HG02840 (cell line): ENCODE data around the gene MTNR1B.

Experiments
- ATAC-seq: cut with Tn5 transposase; IDR thresholded peaks from one replicate; pipeline ENCODE4 v1.9.1; 2021; ENCODE audit warnings: mild to moderate bottlenecking, moderate library complexity, moderate number of reproducible peaks; ENCODE audit not compliant: unreplicated experiment, low FRiP score

Gene MTNR1B

DNA sequence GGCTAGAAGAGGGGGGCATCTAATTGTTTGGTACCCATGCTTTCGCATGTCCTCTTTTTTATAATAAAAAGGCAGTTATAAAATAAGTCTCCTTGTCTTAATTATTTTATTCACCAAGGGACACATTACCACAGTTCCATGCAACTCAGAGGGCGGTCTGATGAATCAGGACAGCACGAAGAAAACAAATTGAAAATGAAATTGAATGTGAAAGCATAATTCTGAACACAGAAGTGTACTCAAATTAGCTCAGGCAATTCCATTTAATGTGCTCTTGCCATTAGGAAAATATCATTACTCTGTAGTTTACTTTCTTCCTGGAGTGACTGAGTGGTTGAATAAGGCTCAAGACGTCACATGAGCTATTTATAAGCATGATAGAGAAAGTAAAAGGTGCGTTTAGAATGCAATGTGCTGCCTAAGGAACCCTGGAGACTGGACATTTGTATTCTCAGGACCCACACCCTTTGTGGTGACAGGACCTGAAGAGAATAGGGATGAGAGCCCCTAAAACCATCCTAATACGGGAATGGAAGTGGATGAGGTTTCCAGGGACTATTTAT is 59.6 kb downstream of the MTNR1B start:
- no peak for ATAC-seq

DNA sequence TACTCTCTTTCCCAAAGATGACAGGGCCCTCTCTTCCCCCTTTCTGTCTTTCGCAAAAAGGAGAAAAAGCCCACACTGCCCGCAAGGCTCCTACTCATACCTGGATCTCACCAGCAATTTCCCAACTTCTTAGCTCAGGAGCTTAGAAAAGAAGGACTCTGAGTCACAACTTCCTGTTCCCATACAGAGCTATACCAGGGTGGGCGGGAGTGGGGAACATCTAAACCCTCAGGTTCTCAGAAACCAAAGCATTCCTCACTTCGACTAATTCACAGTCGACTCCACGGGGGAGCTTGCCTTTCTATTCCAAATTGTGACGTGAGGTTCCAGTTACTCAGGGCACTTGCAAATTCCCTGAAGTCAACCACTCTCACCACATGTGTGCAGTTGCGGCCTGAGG is 61.9 kb downstream of the MTNR1B start:
- no peak for ATAC-seq
